Measurements from ENCODE around the gene CNBP. TPM values are rescaled to one million over a fixed set of nuclear protein-coding genes. Genes with fewer than 3 reads are reported as not detected.
A peak's percentile ranks its signal among the peaks of the same experiment; 100 is the strongest.

CNBP gene
- total and polyA plus RNA-seq, 9 of the 15 experiments (the other 6 are each of a cell fraction or from before 2014, with no cell fraction given) = 284 to 717 (median 412) TPM

DNA sequence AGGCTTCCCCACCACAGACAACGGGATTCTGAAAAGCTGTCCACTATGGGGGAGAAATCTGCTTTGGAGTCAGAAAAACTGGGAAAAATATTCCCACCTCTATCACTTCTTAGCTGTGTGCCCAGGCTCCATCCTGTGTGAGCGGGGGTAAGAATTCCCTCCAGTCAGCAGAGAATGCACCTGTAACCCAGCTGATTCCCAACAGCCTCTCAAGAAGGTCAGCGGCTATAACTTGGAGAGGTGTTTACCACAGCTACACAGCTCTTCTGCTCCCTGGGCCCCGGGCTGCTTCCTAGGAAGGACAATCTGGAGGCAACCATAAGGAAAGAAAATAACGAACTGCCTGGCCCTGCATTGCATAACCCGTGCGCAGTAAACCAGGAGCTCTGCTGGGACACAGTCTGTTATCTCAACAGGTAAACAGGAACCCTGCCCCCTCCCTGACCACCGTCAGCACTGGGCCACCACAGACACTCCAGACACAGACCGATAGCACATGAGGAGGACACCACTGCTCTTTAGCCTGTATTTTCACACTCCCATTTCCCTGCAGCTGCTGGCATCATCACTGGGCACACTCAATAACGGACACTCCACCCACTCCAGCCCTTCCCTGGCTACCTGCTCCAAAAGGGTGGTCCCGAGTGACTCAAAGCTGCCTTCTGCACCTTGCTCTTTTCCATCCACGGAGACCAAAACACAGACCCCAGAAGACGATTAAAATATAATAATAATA, 64.2 kb downstream of the CNBP start:
- no peaks in the 10 kb centered on the region for H4K20me1 ChIP-seq (replicated peaks; ENCODE audit: control insufficient read depth, insufficient read depth, low read length)
- DNase-seq (ENCODE audit: extremely low read depth in 1 of 4, low spot score in 3 of 4) (peak in 2 of 4 experiments; percentile 33 to 54), ATAC-seq (peak; percentile 25), FAIRE-seq (no peak)
- no peaks in the 10 kb centered on the region for H3K36me3 ChIP-seq (ENCODE audit: control insufficient read depth, insufficient read depth, low read length)
- peak overlapping the region; percentile 74 for H3K27ac ChIP-seq (ENCODE audit: extremely low read depth, low read depth, low read length)
- H3K4me2 ChIP-seq (ENCODE audit: insufficient read depth, low read length) = peak overlapping the region; percentile 87
- no peaks in the 10 kb centered on the region for H3K27me3 ChIP-seq (ENCODE audit: control insufficient read depth in 2 of 2, insufficient read depth in 2 of 2, low read length in 2 of 2)
- peak overlapping the region; percentile 58 to 87; a peak in 3 of 4 replicates for H3K9ac ChIP-seq (ENCODE audit: insufficient read depth in 1 of 2, low read depth in 2 of 2, low read length in 2 of 2)
- H3K9me1 ChIP-seq (ENCODE audit: control insufficient read depth, insufficient read depth, low read length) = no peaks in the 10 kb centered on the region
- H2AFZ ChIP-seq (ENCODE audit: low read depth, low read length) = no peak overlapping the region
- in situ Hi-C loops (cut with MboI) = no loop called here
- H3K9me3 ChIP-seq (replicated peaks; ENCODE audit: control insufficient read depth, insufficient read depth, low read depth, low read length) = no peaks in the 10 kb centered on the region
- ChIA-PET CTCF (ENCODE audit: low intra/inter-chr PET ratio) (no interaction called here), POLR2A (interaction anchor here (0.7 to 1.0 kb wide), 4 partner anchors 9 to 164 kb away, joined by 3 to 5 read pairs (median 4); partner anchors contain the start of gene COPG1)
- H3K4me1 ChIP-seq (replicated peaks in 1 of 2; ENCODE audit: control insufficient read depth in 2 of 2, insufficient read depth in 2 of 2, low read length in 2 of 2) = peaks cover 22 to 30% of the 10 kb centered on the region in 2 experiments
- BruUV-seq (replicated peaks) = no TSS peak
- 25% methylated on average over 12 of the region's 13 CpGs for WGBS (ENCODE audit: insufficient coverage, low coverage, missing lambda C conversion rate)
- H3K79me2 ChIP-seq (ENCODE audit: control insufficient read depth, insufficient read depth, low read length) = peaks cover 15% of the 10 kb centered on the region; the same call in 2 of the 3 replicates
- intact Hi-C loops (cut with micrococcal nuclease) = no loop called here
- H3K4me3 ChIP-seq = peak overlapping the region; percentile 58
- no peak for TF ChIP-seq ZC3H8 (IDR thresholded peaks at IDR 0.05)
- TF ChIP-seq, protein P1, sequence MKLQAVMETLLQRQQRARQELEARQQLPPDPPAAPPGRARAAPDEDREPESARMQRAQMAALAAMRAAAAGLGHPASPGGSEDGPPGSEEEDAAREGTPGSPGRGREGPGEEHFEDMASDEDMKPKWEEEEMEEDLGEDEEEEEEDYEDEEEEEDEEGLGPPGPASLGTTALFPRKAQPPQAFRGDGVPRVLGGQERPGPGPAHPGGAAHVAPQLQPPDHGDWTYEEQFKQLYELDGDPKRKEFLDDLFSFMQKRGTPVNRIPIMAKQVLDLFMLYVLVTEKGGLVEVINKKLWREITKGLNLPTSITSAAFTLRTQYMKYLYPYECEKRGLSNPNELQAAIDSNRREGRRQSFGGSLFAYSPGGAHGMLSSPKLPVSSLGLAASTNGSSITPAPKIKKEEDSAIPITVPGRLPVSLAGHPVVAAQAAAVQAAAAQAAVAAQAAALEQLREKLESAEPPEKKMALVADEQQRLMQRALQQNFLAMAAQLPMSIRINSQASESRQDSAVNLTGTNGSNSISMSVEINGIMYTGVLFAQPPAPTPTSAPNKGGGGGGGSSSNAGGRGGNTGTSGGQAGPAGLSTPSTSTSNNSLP (IDR thresholded peaks at IDR 0.05; ENCODE audit: borderline replicate concordance, low read depth, low read length) = no peak
- no peak for TF ChIP-seq HDAC8 (tag; IDR thresholded peaks at IDR 0.05)
- TF ChIP-seq NRF1 (conservative IDR thresholded peaks at IDR 0.05 in 1 of 2, IDR thresholded peaks at IDR 0.05 in 1 of 2) = peak; percentile 53 to 59; a peak in 3 of 4 replicates
- TF ChIP-seq FOXK2 (conservative IDR thresholded peaks at IDR 0.05 in 1 of 2, IDR thresholded peaks at IDR 0.05 in 1 of 2; ENCODE audit: low read depth in 2 of 2) = 0 out of 4 replicates have a peak, but pooled peaks of 1 of the 2 experiments have one; percentile 30
- TF ChIP-seq, protein P2, sequence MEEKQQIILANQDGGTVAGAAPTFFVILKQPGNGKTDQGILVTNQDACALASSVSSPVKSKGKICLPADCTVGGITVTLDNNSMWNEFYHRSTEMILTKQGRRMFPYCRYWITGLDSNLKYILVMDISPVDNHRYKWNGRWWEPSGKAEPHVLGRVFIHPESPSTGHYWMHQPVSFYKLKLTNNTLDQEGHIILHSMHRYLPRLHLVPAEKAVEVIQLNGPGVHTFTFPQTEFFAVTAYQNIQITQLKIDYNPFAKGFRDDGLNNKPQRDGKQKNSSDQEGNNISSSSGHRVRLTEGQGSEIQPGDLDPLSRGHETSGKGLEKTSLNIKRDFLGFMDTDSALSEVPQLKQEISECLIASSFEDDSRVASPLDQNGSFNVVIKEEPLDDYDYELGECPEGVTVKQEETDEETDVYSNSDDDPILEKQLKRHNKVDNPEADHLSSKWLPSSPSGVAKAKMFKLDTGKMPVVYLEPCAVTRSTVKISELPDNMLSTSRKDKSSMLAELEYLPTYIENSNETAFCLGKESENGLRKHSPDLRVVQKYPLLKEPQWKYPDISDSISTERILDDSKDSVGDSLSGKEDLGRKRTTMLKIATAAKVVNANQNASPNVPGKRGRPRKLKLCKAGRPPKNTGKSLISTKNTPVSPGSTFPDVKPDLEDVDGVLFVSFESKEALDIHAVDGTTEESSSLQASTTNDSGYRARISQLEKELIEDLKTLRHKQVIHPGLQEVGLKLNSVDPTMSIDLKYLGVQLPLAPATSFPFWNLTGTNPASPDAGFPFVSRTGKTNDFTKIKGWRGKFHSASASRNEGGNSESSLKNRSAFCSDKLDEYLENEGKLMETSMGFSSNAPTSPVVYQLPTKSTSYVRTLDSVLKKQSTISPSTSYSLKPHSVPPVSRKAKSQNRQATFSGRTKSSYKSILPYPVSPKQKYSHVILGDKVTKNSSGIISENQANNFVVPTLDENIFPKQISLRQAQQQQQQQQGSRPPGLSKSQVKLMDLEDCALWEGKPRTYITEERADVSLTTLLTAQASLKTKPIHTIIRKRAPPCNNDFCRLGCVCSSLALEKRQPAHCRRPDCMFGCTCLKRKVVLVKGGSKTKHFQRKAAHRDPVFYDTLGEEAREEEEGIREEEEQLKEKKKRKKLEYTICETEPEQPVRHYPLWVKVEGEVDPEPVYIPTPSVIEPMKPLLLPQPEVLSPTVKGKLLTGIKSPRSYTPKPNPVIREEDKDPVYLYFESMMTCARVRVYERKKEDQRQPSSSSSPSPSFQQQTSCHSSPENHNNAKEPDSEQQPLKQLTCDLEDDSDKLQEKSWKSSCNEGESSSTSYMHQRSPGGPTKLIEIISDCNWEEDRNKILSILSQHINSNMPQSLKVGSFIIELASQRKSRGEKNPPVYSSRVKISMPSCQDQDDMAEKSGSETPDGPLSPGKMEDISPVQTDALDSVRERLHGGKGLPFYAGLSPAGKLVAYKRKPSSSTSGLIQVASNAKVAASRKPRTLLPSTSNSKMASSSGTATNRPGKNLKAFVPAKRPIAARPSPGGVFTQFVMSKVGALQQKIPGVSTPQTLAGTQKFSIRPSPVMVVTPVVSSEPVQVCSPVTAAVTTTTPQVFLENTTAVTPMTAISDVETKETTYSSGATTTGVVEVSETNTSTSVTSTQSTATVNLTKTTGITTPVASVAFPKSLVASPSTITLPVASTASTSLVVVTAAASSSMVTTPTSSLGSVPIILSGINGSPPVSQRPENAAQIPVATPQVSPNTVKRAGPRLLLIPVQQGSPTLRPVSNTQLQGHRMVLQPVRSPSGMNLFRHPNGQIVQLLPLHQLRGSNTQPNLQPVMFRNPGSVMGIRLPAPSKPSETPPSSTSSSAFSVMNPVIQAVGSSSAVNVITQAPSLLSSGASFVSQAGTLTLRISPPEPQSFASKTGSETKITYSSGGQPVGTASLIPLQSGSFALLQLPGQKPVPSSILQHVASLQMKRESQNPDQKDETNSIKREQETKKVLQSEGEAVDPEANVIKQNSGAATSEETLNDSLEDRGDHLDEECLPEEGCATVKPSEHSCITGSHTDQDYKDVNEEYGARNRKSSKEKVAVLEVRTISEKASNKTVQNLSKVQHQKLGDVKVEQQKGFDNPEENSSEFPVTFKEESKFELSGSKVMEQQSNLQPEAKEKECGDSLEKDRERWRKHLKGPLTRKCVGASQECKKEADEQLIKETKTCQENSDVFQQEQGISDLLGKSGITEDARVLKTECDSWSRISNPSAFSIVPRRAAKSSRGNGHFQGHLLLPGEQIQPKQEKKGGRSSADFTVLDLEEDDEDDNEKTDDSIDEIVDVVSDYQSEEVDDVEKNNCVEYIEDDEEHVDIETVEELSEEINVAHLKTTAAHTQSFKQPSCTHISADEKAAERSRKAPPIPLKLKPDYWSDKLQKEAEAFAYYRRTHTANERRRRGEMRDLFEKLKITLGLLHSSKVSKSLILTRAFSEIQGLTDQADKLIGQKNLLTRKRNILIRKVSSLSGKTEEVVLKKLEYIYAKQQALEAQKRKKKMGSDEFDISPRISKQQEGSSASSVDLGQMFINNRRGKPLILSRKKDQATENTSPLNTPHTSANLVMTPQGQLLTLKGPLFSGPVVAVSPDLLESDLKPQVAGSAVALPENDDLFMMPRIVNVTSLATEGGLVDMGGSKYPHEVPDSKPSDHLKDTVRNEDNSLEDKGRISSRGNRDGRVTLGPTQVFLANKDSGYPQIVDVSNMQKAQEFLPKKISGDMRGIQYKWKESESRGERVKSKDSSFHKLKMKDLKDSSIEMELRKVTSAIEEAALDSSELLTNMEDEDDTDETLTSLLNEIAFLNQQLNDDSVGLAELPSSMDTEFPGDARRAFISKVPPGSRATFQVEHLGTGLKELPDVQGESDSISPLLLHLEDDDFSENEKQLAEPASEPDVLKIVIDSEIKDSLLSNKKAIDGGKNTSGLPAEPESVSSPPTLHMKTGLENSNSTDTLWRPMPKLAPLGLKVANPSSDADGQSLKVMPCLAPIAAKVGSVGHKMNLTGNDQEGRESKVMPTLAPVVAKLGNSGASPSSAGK (IDR thresholded peaks at IDR 0.05) = no peak
- no peak for TF ChIP-seq FOXA3 (CRISPR knock-in tag; conservative IDR thresholded peaks at IDR 0.05 in 1 of 2, IDR thresholded peaks at IDR 0.05 in 1 of 2)

All from K562 (cell line).